WTC11 (cell line): ENCODE measurements around the gene TUBA1A.

Experiments used
- CREM ChIP-seq: sonication (generic); formaldehyde crosslinking; IDR thresholded peaks from 2 replicates; pipeline ENCODE4 v1.8.1; 2022; ENCODE audit warnings: mild to moderate bottlenecking, missing genetic modification reagents, moderate library complexity
- CTCF ChIP-seq: fragments of 200-600 bp; IDR thresholded peaks from 2 replicates; pipeline ENCODE4 v1.8.0; 2022; ENCODE audit warnings: antibody characterized with exemption
- NFATC4 ChIP-seq: fragments of 250-450 bp; sonication (Bioruptor Pico); IDR thresholded peaks from 2 replicates; pipeline ENCODE4 v1.9.0; 2021; ENCODE audit warnings: mild to moderate bottlenecking
- NR2C2 ChIP-seq: sonication (generic); formaldehyde crosslinking; IDR thresholded peaks from 2 replicates; pipeline ENCODE4 v1.8.0; 2022; ENCODE audit warnings: mild to moderate bottlenecking, missing genetic modification reagents
- ZMAT4 ChIP-seq: fragments of 250-450 bp; sonication (Bioruptor Pico); IDR thresholded peaks from 2 replicates; pipeline ENCODE4 v1.9.0; 2021; ENCODE audit warnings: mild to moderate bottlenecking
- ZNF219 ChIP-seq: sonication (generic); formaldehyde crosslinking; IDR thresholded peaks from 2 replicates; pipeline ENCODE4 v1.8.0; 2023; ENCODE audit warnings: missing genetic modification reagents, mild to moderate bottlenecking, borderline replicate concordance
- ZNF317 ChIP-seq: sonication (generic); formaldehyde crosslinking; IDR thresholded peaks from 2 replicates; pipeline ENCODE4 v1.8.1; 2023; ENCODE audit warnings: low read depth, mild to moderate bottlenecking, moderate library complexity, missing genetic modification reagents, borderline replicate concordance

- no peak for TF ChIP-seq ZNF219
- TF ChIP-seq NR2C2 (CRISPR knock-in tag): no peak
- no peak for TF ChIP-seq ZMAT4 (CRISPR knock-in tag)
- no peak for TF ChIP-seq CTCF
- no peak for TF ChIP-seq NFATC4 (CRISPR knock-in tag)
- no peak for TF ChIP-seq ZNF317
- no peak for TF ChIP-seq CREM (CRISPR knock-in tag)
Measured at GRCh38 chr12:49230176-49230804, 41.4 kb upstream of the TUBA1A start.
